GM18861 (cell line): ENCODE measurements around the gene TIMMDC1.
"Not testable (repeated sequence)": the region's sequence is repeated elsewhere in the genome, so short reads cannot be mapped to it uniquely, and the experiment has no call there.

Source experiments
- ATAC-seq: cut with Tn5 transposase; IDR thresholded peaks from one replicate; pipeline ENCODE4 v1.9.1; 2021; ENCODE audit not compliant: unreplicated experiment

The TIMMDC1 gene

GRCh38 chr3:119553823-119554415 lies 55.6 kb downstream of the TIMMDC1 start:
- ATAC-seq = no peak

- no peak for ATAC-seq
Observed at GRCh38 chr3:119555309-119555735, 57.0 kb downstream of the TIMMDC1 start.

DNA sequence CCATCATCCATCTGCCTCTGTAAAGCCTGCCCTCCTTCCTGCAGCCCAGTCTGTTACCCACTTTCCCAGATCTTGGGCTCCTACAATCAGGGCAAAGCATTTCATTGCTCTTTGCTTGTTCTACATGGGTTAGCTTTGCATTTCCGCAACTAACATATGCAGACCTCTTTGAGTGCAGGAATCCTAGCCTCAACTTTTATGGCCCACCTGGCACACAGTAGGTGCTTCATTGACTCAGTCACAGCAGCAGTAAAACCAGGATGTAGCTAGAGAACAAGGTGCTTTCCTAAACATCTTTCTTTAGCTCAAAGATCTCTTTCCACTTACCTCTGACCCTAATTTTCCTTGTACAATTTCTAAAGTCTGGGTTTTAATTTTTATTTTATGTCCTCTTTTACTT lies 57.6 kb downstream of the TIMMDC1 start:
- ATAC-seq = no peak

GRCh38 chr3:119557192-119557876 lies 59.0 kb downstream of the TIMMDC1 start:
- ATAC-seq = no peak

- ATAC-seq = no peak
Observed at GRCh38 chr3:119557877-119558269, 59.5 kb downstream of the TIMMDC1 start.

- no peak for ATAC-seq
Observed at GRCh38 chr3:119558626-119559317, 60.4 kb downstream of the TIMMDC1 start.

DNA sequence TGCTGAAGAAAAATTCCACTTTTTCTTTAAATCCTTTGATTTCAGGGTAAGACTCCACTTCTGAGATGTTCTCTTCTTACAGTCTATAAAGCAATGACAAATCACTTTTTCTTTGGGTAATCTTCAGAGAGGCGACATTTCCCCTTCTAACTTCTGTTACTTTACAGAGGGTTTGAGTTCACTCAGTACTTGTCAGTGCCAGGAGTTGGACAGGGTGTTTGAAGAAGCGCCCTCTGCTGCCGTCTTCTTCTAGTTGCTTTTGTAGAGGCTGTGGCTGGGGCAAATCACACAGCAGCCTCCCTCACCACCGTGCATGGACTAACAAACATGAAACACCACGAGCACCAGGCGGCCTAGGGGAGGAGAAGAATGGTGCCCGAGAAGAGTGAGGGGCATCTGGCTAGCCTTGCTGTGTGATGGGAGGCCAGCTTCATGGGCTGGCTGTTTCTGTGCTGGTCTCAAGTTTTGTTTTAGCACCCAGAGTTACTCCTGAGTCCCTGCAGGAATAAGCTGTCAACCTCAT lies 61.2 kb downstream of the TIMMDC1 start, which contains the start of gene CD80:
Gene CD80 (minus strand): TSS at position 174 of the 523 bp plus-strand sequence. CDS start 1,886 bp downstream, outside the sequence.
- peak; percentile 35 for ATAC-seq

DNA sequence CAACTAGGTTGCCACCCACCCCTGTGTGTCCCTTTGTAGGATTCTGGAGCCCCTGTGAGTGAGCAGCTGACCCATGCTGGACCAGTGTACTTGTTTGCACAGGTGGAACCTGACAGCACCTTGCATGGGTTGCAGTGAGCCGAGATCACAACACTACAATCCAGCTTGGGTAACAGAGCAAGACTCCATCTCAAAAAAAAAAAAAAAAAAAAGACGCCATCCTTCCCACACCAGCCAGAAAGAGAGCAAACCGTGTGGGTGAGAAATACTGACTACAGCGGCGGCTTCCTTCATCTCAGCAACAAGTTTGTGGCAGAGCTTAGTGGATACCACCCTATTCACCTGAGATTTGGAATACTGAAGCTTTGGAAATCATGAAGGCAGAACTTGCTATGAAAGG lies 61.8 kb downstream of the TIMMDC1 start:
- ATAC-seq = no peak

DNA sequence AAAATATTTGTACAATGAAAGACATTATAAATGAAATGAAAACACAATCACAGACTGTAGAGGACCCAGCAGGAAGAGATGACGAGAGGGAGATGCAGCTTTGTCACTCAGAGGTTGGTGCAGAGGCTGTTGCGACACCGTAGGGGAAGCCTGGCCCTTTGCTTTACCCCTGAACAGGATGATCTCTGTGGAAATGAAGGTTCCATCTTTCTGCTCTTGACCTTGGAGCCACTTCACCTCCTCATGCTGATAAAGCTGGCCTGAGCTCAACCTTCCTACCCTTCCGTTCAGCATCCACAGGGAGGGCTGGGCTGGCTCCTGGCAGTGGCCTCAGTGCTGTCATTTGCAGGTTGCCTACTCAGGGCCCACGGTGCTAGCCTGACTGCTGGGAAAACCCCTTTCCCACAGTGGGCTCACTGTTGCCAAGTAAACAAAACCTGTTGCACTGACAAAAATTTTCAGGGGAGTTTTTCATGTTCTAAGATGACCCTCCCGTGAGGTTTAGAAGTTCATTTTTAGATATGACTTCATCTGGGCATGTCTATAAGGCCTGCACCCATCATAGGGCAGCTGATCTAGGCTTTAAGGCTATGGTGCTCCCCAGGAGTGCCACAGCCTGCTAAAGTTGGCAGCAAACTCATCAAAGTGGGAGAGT lies 64.1 kb downstream of the TIMMDC1 start:
- peak; percentile 73 for ATAC-seq

DNA sequence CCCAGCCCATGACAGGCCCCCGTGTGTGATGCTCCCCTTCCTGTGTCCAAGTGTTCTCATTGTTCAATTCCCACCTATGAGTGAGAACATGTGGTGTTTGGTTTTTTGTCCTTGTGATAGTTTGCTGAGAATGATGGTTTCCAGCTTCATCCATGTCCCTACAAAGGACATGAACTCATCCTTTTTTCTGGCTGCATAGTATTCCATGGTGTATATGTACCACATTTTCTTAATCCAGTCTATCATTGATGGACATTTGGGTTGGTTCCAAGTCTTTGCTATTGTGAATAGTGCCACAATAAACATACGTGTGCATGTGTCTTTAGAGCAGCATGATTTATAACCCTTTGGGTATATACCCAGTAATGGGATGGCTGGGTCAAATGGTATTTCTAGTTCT lies 65.0 kb downstream of the TIMMDC1 start:
- ATAC-seq = not testable (repeated sequence)

- no peak for ATAC-seq
Observed at GRCh38 chr3:119569156-119569555, 70.8 kb downstream of the TIMMDC1 start.

DNA sequence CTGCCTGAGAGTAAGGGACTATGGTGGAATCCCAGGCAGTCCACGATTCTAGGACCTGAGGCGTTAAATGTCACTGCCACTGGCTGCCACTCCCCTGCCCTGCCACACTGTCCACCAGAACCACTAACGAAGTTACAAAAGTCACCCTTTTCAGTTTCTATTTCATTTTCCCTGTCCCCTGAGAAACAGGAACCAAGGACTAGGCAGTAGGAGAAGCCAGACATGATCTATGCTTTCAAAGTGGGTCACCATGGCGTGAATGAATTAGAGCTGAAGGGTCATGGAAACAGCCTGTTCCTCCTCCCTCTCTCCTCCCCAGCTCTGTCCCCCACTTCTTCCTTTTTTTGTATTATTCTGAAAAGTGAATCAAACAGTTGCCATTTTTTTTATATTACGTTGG lies 71.9 kb downstream of the TIMMDC1 start:
- ATAC-seq = no peak

DNA sequence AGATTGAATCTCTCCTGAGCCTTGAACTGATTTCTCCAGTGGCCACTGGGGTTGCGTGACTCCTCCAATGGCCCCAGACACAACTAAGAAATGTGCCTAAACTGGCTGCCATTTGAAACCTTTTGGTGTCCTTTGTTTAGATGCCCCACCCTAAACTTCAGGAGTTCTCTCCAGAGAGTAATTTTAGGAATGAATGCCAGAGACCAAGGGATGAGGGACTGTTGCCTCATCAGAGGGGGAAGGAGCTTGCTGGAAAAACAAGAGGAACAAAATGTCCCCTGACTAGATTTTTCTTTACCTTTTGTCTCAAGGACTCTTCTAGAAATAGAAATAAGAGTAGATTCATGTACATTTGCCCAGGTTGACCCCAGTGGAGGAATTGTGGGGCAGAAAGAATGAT lies 72.9 kb downstream of the TIMMDC1 start:
- no peak for ATAC-seq

DNA sequence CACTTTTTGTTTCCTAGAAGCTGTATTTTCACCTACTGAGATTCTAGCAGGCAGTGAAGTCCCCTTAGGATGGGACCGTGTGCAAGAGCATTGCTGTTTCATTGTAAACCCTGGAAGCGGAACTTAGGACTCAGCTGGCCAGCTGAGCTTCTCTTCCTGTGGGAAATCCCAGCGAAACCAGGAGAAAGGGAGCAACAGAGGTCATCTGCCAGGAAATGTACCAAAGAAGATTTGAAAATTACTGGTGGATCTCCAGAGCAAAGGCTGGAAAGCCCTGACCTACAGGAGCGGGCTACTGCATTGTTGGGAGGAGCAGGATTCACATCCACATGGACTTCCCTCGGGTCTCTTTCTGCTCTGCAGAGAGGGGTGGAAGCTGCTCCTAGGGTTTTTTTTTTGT lies 73.3 kb downstream of the TIMMDC1 start:
- ATAC-seq = no peak
